Left forelimb (tissue), 1 donor: ENCODE measurements around the gene SPR.
A peak's percentile ranks its signal among the peaks of the same experiment; 100 is the strongest.
"Not testable (repeated sequence)": the region's sequence is repeated elsewhere in the genome, so short reads cannot be mapped to it uniquely, and the experiment has no call there.

Source experiments
- DNase-seq: peaks from one replicate; pipeline ENCODE4 v3.0.0-alpha.2; 2018; ENCODE audit warnings: low spot score

SPR gene

DNA sequence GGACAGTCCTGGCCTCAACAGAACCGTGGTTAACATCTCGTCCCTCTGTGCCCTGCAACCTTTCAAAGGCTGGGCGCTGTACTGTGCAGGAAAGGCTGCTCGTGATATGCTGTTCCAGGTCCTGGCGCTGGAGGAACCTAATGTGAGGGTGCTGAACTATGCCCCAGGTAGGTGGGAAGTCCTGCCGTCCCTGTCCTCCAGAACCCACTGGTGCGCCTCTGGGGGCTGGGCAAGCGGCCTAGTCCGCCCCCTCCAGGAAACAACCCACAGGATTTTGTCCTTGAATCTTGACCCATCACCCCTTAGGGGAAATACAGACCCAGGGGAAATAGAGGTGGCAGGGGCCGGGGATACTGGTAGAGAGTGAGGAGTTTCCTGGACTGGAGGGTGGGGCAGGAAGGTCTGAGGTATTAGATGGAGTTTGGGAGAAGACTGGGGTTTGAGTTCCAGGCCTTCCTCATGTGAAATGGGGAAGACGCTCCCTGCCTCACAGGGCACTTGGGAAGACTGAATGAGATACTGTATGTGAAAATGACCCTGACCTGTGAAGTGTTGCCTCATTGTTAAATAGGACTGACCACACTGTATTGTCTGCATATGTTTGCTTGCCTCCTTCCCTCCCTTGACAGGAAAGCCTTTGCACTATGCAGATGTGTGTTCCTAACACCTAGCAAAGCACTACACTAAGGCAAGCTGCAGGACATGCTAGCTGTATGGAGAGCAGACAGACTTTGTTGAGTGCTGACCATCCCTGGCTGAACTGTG is 1.4 kb downstream of the SPR start:
- no peak for DNase-seq

DNA sequence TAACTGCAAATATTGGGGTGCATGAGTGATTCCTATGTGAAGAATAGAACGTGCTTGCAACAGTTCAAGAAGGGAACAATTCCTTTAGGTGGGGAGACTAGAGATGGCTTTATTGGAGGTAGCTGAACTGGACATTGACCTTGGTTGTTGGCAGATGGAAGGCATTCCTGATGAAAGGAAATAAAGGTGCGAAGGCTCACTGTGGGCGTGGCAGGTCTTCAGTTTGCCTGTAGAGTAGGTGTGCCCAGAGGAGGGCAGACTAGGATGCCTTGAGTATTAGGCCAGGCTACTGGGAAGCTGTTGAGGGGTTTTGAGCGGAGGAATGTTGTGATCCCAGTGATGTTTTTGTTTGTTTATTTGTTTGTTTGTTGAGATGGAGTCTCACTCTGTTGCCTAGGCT is 2.8 kb downstream of the SPR start:
- no peak for DNase-seq

DNA sequence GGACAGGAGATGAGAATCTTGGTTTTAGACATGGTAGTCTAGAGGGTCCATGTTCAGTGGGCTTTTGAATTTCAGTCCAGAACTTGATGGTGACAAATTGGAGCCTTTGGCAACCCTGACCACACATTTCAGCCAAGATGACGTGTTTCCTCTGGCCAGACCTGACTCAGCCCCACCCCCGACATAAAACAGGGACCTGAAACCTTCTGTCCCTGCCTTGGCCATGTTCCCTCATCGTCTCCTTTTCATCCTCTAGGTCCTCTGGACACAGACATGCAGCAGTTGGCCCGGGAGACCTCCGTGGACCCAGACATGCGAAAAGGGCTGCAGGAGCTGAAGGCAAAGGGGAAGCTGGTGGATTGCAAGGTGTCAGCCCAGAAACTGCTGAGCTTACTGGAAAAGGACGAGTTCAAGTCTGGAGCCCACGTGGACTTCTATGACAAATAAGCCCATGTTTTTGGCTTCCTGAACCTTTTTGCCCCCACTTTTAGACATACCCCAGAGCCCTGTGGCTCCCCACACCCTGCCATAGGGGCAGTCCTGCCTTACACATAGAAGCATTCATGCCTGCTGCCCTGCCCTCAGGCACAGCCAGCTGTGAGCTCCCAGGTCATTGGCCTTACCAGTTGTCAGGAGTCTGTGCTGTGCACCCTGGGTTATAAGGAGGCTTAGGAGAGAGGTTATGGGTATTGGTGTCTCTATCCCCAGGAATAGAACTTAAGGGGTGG is 4.0 kb downstream of the SPR start:
- DNase-seq: no peak

DNA sequence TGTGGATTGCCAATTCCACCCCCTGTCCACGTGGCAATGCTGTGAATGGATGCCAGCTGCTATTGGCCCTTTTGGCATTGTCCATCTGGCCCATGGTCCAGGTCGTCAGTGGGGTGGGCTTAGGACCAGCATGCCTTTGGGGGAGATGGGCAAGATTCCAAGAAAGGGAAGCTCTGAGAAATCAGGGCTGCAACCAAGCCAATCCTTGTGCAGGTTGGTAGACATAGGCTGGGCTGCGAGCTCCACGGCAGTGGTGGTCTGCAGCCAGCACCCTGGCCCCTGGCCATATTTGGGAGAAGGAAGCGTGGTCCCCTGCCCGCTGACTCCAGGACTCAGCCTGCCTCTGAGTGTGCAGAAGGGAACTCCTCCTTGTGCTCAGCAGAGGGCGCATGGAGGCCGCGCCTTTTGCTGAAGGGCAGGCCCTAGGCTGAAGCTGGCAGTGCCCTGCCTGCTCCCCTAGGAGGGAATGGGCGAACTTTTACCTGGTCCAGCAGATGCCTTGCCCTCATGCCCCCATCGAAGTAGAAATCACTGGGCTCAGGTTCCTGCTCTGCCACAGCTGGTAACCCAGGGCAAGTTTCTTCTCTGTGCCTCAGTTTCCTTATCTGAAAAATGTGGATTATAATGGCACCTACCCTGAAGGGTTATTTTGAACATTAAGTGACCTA is 5.4 kb downstream of the SPR start:
- no peak for DNase-seq

DNA sequence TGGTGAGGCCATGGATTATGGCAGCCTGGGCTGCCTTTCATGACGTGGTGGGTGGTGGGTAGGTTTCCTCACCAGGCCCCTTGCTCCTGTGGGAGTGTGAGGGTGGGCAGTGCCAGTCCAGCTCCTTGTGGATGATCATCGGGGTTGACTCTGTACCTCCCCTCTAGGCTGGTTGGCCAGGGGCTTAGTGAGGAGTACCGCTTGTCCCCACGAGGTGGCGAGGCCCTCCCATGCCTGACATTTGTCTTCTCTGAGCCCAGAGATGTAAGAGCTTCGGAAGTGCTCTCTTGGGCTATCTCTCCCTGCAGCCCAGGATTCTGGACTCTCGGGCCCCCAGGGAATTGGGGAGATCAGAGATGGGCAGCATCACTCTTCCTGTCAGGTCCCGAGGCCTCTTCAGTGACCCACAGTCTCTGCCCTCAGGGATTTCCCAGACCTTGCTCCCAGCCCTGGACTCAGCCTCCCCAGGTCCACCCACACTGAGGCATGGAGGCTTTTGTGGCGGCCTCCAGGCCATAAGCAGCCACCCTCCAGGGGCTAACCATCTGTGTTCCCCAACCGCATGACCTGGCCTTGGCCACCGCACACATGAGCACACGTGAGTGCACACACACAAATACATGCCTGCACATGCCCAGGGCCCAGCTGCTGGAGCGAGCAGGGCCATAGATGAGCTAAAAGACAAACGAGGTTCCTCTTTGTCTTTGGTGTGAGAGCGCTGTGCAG is 6.5 kb downstream of the SPR start:
- no peak for DNase-seq

DNA sequence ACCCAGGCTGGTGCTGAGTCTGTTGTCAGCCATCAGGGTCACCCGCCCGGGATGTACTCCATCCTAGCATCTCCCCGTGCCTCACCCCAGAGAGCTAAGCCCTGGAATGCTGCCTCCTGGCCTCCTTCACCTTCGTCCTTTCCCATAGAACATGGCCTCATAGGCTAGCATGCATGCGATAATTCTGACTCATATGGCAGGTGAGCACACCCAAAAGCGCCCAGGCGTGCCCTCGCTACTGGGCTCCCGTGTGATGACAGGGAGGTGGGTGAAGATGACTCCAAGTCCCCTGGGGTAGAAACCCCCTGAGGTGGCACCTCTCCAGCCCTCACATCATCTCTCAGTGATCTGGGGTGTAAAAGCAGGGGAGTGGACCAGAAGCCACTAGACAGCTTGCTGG is 7.3 kb downstream of the SPR start:
- DNase-seq: no peak

DNA sequence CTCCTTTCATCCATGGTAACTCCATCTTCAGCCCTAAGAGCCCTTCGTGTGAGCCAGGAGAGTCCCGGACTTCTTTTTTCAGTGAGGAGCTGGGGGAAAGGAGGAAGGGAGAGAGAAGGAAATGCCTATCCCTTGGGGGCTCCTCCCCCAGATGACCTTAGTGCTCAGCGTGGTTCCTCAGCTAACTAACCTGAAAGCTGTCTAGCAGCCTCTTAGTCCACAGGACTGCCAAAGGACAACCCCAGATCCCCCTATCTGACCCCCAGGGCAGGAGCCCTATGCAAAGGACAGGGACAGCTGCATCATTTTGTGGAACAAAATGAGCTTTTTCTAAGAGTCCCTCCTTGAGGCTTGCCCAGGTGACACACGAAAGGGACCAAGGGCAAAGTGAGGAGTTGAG is 7.9 kb downstream of the SPR start:
- DNase-seq: no peak

DNA sequence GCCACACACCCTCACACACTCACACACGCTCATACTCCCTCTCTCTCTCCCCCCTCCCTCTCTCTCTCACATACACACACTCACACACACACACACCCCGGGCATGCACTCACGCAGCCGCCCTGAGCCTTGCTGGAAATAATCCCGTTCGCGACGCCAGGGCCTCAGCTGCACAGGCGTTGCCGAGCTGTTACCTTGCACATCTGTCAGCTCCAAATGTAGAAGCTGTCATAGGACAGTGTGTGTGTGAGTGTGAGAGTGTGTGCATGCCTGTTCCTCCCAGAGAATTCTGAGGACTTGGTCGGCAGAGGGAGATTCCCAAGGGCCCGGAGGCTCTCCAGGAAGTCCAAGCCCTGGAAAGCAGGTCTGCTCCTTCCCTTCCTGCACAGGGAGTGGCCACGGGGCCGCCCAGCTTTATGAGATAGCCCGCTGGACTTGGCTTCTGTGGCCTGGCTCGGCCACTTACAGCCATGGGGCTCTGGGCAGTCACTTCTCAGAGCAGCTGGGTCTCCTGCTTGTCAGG is 8.6 kb downstream of the SPR start:
- no peak for DNase-seq

DNA sequence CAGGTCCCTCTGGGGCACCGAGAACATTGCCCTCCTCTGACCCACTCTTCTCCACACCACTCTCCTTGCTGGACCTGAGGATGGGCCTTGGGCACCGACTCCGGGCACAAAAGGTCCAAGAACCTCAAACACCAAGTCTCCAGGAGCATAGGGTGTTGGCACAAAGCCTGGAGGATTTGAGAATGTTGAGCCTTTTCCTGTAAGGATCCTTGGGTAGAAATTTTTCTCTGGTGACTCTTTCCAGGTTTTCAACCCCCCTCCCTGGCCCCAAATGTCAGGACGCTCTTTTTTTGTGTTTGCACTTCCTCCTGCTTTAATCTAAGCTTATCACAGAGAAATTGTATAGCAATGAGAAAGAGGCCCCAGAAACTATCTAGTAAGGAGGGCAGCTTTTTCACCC is 9.2 kb downstream of the SPR start:
- no peak for DNase-seq

DNA sequence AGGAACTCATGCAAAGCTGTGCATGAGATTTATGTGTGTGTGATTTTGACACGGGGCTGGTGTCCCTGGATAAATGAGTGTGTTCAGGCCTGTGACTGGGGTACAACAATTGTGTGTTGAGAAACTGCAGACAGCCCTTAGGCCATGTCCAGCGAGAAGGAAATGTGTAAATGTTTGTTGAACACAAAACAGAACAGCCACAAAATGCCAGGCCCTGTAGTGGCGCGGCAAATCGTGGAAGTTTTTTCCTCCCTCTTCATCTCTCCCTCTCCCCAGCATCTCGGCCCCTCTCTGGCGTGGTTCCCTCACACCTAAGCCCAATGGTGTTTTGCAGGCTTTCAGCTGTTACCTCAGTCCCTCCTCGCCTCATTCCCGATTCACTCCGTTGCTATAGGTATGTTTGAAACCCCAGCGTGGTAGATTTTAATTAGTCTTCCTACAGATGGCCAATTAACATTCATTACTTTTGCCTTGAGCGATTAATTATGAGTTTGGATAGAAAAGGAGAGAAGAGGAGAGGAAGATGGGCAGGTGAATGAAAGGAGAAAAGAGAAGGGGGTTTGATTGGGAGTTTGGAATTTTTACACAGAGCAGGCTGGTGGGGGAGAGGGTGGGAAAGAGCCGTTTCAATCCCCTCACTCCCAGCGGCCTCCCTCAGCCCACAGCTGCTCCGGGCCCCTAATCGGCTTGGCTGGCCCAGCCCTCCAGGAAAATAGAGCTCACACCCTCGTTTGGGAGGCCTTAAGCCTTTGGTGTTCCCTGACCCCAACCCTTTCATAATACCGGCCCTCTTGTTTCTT is 10.8 kb downstream of the SPR start:
- no peak for DNase-seq

DNA sequence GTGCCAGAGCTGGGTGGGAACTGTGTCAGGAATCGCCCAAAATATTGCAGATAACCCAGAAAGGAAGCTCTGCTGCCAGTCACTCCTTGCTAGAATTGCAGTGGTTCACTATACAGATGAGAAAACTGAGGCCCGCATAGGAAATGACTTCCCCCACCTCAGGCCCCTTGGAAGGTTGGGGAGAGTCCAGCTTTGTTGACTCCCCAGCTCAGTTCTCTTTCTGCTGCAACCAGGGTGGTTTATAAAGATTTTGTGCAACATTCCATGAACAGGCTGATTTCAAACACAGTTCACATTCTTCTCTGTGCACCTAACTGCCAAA is 11.3 kb downstream of the SPR start:
- DNase-seq: no peak

DNA sequence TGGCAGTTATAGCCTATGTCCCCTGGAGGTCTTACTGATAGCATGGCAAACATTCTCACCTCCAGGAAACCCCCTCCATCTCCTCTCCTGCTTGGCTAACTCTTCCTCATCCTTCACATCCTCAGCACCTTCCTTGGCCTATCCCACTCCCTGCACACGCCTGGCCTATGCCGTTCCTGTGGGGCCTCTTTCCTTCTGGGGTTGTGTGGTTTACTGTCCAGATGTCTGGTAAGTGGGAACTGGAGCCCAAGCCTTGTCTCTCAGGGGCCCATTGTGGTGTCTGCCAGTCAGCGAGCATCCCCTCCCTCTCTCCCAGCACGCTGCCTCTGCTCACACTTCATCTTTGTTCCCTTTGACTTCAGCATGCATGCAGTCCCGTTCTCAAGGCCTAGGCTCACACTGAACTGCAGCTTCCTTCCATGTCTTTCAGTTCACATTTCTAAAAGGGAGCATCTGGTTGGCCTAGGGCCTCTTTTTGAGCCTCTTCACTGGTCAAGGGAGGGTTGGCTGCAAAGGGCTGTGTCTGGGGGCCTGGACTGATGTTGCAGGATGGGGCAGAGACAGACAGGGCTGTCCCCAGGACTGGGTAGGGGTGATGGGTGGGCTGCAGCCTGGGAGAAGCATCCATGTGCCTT is 13.1 kb downstream of the SPR start:
- no peak for DNase-seq

DNA sequence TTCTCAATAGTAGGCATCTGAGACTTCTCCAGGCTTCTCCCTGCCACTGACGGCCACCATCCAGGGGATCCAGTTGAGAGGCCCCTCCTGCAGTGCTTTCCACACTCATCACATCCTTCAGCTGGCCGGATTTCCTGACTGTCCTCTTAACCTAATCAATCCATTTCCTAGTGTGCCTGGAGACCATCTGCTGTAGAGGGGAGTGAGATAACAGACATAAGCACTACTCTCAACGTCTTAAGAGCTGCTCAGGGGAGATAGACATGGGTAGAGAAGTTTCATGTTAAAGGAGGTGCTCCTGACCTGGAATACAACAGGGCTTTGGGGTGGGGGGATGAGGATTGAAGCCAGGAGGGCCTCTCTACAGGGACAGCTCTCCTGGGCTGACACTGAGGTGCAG is 14.2 kb downstream of the SPR start:
- no peak for DNase-seq

DNA sequence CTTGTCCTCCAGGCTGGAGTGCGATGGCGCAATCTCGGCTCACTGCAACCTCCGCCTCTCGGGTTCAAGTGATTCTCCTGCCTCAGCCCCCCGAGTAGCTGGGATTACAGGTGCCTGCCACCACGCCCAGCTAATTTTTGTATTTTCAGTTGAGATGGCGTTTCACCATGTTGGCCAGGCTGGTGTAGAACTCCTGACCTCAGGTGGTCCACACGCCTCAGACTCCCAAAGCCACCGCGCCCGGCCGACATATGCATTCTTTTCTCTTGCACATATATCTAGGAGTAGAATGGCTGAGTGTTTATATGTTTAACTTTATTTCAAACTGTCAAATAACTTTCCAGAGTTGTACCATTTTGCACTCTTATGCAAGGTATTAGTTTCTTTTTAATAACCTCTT is 20.2 kb downstream of the SPR start:
- not testable (repeated sequence) for DNase-seq

DNA sequence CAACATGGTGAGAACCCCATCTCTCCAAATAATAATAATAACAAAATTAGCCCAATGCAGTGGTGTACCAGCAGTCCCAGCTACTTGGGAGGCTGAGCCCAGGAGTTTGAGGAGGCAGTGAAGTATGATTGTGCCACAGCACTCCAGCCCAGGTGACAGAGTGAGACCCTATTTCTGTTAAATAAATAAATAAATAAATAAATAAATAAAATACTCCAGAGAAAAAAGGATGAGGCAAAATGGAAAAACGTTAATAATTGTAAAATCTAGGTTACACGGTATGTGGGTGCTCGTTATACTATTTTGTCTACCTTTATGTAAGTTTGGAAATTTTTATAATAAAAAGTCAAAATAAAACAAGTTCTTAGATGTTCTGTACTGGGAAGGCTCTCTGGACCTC is 21.5 kb downstream of the SPR start:
- DNase-seq: no peak

DNA sequence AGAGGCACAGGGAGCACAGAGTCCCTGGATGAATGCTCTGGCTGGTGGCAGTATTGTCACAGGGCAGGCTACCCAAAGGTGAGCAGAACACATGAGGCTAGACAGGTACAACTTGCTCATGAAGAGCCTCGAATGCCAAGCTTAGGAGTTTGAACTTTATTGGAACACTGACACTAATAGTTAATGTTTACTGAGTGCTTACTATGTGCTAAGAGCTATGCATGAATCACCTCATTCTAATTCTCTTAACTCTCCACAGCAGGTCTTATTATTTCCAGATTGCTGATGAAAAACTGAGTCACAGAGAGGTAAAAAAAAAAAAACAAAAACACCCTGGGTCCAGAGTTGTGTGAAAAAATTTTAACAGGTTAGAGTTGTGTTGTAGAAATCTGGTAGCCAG is 24.0 kb downstream of the SPR start:
- DNase-seq: no peak

DNA sequence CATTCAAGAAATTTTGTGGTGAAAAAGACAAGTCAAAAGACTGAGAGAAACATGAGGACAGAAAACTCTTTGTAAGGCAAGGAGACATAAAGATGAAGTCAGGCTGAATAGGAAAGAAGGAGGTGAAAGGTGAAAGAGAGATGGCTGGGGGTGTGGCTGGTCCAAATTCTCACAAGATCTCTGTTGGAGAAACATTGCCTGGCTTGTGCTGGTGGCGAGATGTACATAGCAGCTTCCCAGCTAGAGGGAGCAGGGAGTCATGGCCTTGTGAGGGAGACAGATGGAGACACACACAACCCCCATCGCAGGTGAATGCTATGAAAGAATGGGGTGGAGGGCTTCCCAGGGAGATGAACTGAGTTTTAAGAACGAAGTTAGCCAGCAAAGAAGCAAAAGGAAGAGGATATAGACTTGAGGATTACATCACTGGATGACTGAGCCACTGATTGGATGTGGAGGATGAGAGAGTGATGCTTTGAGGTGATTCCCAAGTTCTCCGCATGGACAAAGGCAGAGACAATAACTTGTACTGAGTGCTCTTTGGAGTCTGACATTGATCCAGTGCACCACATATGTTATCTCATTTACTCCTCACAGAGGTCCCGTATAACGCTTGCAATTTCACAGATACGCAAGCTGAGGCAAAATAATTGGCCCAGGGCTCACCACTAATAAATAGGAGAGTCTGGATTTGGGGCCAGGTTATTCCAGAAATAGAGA is 26.4 kb downstream of the SPR start:
- DNase-seq: peak; percentile 14

DNA sequence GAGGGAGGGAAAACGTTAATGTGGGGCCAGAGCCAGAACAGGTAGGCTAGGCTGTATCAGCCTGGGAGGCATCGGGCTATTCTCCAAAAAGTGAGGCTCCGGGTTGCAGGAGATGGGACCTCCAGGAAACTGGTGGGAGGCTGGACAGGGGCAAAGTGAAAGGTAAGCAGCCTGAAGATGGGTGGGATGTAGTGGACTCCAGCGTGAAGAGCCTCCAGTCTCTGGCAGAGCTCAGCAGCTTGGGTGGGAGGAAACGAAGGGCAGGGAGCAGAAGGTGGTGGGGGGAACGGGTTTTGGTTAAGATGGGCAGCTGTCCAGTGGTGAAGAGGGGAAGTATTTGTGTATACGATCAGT is 27.0 kb downstream of the SPR start:
- DNase-seq: peak; percentile 52

DNA sequence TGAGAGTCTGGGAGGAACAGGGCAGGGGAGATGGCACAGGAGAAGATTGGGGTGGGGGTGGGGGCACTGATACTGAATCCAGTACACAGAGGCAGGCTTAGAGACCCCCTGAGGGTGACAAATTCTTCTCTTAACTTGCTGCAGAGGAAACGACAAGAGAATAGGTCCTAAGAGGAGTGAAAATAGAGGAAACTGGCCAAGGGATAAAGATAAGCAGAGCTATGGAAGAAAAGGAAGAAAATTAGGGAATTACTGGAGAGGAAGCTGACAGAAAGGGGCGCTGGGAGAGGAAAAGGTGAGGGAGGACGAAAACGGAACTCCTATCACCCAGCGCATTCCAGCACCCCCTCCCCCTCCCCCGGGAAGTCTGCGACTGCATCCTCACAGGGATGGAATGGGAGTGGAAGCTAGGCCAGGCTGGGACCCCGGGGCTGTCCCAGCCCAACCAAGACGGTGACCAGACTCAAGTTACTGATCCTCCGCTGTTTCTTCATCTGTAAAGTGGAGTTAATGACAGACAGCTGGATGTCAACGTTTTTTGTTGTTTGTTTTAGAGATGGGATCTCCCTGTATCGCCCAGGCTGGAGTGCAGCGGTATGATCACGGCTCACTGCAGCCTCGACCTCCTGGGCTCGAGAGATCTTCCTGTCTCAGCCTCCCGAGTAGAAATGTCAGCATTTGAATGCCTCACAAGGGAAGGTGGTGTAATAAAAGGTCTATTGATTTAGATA is 27.5 kb downstream of the SPR start:
- peak; percentile 60 for DNase-seq
